GM18861 (cell line): ENCODE results near the gene OCA2.
"Not testable (repeated sequence)": the region's sequence is repeated elsewhere in the genome, so short reads cannot be mapped to it uniquely, and the experiment has no call there.

Experiments
- ATAC-seq: cut with Tn5 transposase; IDR thresholded peaks from one replicate; pipeline ENCODE4 v1.9.1; 2021; ENCODE audit not compliant: unreplicated experiment

The OCA2 gene

GRCh38 chr15:28121577-28121976 lies 22.5 kb upstream of the OCA2 start:
- ATAC-seq = not testable (repeated sequence)

GRCh38 chr15:28120359-28120640 lies 21.2 kb upstream of the OCA2 start:
- no peak for ATAC-seq

- no peak for ATAC-seq
These were observed 19.4 kb upstream of the OCA2 start for GRCh38 chr15:28118531-28118930.

GRCh38 chr15:28118083-28118482 lies 19.0 kb upstream of the OCA2 start:
- ATAC-seq = no peak

GRCh38 chr15:28117432-28117990 lies 18.4 kb upstream of the OCA2 start:
- no peak for ATAC-seq

GRCh38 chr15:28116521-28117431 lies 17.7 kb upstream of the OCA2 start:
- no peak for ATAC-seq

GRCh38 chr15:28115871-28116270 lies 16.8 kb upstream of the OCA2 start:
- ATAC-seq = no peak

GRCh38 chr15:28114721-28115622 lies 15.9 kb upstream of the OCA2 start:
- ATAC-seq = no peak

GRCh38 chr15:28114114-28114455 lies 15.0 kb upstream of the OCA2 start:
- ATAC-seq = no peak

GRCh38 chr15:28113394-28114113 lies 14.4 kb upstream of the OCA2 start:
- no peak for ATAC-seq

GRCh38 chr15:28112962-28113361 lies 13.8 kb upstream of the OCA2 start:
- no peak for ATAC-seq

- no peak for ATAC-seq
These were observed 13.1 kb upstream of the OCA2 start for GRCh38 chr15:28112101-28112760.

GRCh38 chr15:28111543-28111942 lies 12.4 kb upstream of the OCA2 start:
- ATAC-seq = no peak

GRCh38 chr15:28110481-28110881 lies 11.4 kb upstream of the OCA2 start:
- ATAC-seq = no peak

- no peak for ATAC-seq
These were observed 10.7 kb upstream of the OCA2 start for GRCh38 chr15:28109626-28110455.

GRCh38 chr15:28107904-28108275 lies 8.8 kb upstream of the OCA2 start:
- no peak for ATAC-seq

- no peak for ATAC-seq
These were observed 8.2 kb upstream of the OCA2 start for GRCh38 chr15:28107111-28107903.

- no peak for ATAC-seq
These were observed 7.4 kb upstream of the OCA2 start for GRCh38 chr15:28106294-28107110.
